Stimulated activated CD4-positive, alpha-beta T cell treated with anti-CD3 and anti-CD28 coated beads, Interleukin-4, amount 100 ng/mL, for 24 hours (primary cell): ENCODE results near the gene ARHGAP12.
"Not testable (repeated sequence)": the region's sequence is repeated elsewhere in the genome, so short reads cannot be mapped to it uniquely, and the experiment has no call there.

Experiments used
- DNase-seq: peaks from one replicate; pipeline ENCODE4 v3.0.0-alpha.2; 2020

Gene ARHGAP12

GRCh38 chr10:31816318-31816717, 112.3 kb downstream of the ARHGAP12 start:
- no peak for DNase-seq

DNA sequence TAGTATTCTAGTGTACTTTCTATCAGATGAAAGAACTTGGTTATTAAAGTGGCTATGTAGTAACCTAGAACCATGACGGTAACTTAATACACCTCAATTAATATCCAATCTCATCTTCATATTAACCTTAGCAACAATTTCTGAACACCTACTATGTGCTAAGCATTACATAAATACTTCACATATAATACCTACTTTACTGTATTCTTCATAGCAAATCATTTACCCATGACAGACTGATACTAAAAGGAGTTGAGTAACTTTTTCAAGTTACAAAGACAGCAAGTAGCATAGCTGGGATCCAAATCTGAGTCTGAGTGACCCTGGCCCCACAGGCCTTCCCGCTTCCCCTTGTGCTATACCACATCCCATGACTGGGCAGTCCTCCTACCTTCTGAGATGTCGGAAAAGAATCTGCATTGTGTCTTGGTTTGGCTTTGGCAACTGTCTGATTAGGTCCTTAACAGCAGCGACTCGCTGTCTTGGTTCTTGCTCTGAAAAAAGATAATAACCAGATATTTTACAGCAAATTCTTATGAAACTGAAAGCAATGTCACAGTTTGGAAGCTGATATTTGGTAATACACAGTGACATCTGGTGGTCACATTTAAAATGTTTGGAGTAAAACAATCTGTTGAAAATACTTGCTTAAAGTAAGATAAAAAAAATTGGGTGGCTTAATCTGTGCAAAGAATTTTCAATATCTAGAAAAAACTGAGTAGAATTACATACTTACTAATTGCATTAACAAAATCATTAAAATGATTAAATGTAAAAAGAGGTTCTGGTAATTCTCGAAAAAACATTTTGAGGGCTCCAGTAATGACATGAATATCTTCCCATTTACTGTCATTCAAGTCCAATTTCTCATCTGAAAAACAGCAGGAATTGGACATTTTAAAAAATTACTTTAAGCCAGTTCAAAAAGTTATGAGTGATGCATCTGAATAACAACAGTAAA, 120.1 kb downstream of the ARHGAP12 start:
- DNase-seq, result peak; percentile 5

- no peak for DNase-seq
Measured at GRCh38 chr10:31804352-31804810, 124.2 kb downstream of the ARHGAP12 start.

GRCh38 chr10:31803606-31804351, 124.9 kb downstream of the ARHGAP12 start:
- no peak for DNase-seq

GRCh38 chr10:31799181-31799580, 129.4 kb downstream of the ARHGAP12 start:
- no peak for DNase-seq

DNA sequence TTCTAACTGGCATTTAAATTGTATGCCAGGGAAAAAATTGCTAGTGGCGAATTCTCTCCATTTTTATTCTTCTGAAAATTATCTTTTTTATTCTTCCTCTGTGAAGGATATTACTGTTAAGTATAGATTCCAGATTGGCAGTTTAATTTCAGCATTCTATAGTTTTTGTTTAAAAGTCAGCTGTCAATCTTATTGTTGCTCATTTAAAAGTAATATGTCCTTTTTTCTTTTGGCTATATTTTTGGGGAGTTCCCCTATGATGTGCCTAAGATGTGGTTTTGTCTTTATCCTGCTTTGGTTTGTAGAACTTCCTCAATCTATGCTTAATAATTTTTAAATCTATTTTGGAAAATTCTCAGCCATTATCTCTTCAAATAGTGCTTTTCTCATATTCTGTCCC, 135.9 kb downstream of the ARHGAP12 start:
- no peak for DNase-seq

DNA sequence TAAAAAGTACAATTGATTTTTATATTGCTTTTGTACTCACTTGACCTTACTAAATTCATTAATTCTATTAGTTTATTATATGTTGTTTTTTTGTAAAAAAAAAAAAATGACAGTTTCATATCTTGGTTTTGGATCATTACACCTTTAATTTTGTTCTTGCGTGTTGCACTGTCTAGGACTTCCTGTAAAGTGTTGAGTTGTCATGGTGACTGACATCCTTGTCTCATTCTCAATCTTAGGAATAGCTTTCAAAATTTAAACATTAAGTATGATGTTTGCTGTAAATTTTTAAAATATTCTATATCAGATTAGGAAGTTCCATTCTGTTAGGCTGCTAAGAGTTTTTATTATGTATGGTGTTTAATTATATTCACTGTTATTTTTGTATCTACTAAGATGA, 139.1 kb downstream of the ARHGAP12 start:
- no peak for DNase-seq

GRCh38 chr10:31782701-31783100, 145.9 kb downstream of the ARHGAP12 start:
- no peak for DNase-seq

DNA sequence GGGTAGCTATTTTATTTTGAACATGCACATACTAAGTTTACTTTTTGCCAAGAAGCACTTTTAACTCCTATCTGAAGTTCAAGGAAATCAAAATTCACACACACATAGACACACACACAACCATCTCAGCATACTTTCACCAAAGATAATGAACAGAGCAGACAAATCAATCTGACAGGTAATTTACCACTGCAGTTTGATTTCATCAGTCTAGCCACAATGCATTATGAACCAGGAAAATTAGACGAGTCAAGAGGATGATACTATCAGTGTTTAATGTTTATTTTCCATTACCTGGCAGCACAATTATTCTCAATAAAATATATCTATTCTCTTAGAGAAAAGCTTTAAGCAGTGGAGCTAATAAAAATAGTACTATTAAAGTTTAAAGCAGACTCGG, 147.9 kb downstream of the ARHGAP12 start:
- no peak for DNase-seq

DNA sequence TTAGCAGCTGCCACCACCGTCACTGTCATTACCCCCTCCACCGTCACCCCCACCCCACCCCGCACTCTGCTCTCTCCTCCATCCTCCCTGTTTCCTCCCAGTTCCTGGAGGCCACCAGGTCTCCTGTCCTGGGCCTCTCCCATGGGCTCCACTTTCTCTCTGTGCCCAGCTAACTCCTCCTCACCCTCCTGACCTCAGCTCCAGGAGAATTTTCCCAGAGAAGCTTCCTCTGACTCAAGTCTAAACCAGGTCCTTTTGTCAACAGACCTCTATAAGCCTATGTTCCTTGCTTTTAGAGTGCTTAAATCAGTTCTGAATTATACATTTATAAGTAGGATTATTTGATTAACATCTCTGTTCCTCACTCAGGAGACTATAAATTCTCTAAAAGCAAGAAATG, 150.0 kb downstream of the ARHGAP12 start:
- no peak for DNase-seq

- DNase-seq, result no peak
Measured at GRCh38 chr10:31776159-31776558, 152.5 kb downstream of the ARHGAP12 start.

GRCh38 chr10:31774928-31775650, 153.5 kb downstream of the ARHGAP12 start:
- no peak for DNase-seq

DNA sequence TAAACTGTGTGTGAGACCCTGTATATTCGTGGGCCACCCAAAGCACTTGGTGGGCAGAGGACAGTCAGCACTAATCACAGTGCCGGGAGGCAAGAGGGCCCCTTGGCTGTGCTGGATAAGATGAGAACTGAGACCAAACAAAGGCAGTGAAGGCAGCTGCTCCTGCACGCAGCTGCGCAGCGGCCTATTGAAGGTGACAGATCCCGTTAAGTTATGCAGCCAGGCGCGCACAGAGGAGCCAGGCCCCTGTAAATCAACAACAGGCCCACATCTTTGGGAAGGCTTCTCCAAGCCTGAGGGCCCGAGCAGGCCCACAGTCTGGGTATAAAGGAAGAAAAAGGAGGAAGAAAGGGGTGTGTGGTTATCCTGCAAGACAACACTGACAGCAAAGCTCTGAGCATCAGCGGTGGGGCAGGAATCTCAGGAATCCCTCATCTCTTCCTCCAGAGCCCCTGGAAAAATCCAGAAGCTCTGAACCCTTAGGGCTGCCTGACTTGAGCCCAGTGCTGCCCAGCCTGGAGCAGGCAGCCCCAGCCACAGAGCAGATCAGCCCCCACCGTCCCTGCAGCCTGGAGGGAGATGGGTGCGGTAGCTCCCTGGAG, 154.2 kb downstream of the ARHGAP12 start:
- DNase-seq, result no peak

- no peak for DNase-seq
Measured at GRCh38 chr10:31773749-31774298, 154.8 kb downstream of the ARHGAP12 start.

DNA sequence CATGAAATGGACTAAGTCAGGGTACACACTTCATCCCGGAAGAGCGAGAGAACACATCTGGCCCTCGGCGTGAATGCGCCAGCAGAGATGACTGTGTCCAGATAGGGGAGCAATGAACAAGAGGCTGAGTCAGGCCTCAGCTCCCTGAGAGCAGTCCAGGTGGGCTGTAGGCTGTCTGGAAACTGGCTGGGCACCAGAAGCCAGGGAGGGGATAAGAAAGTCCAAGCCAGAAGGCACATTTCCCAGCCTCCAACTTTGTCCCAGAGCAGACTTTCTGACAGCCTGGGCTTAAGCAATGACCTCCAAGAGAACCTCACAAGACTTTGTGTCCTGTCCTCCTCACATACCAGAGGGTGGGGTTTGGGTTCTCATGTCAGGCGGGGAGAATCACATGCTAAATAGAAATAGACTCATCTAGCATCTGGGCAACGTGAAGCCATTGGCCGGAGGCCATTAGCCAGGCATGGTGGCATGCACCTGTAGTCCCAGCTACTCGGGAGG, 157.2 kb downstream of the ARHGAP12 start:
- DNase-seq, result no peak

DNA sequence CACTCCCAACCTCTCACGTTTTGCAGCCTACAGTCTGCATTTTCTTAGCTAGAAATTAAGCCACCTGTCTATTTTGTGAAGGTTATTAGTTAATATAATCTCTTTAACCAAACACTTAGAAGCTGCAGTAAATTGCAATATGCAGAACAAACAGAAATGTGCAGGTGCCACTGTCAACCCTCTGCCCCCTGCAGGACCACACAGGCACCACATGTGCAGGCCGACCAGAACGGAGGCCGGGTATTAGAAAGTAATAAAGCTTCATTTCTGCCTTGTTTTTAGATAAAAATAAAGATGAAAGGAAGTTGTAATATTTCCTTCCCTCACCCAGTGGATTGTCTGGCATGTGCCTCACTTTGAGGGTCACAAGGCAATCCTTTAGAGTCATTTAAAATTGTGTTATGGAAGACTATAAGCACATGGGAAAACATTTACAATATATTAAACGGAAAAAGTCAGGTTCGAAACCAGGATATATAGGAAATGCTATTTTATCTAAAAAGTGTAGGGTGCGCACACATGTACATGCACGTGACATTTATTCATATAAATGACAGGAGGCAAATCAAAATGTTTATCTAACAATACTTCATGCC, 158.2 kb downstream of the ARHGAP12 start:
- DNase-seq, result peak; percentile 70

- no peak for DNase-seq
Measured at GRCh38 chr10:31769564-31769963, 159.1 kb downstream of the ARHGAP12 start.

DNA sequence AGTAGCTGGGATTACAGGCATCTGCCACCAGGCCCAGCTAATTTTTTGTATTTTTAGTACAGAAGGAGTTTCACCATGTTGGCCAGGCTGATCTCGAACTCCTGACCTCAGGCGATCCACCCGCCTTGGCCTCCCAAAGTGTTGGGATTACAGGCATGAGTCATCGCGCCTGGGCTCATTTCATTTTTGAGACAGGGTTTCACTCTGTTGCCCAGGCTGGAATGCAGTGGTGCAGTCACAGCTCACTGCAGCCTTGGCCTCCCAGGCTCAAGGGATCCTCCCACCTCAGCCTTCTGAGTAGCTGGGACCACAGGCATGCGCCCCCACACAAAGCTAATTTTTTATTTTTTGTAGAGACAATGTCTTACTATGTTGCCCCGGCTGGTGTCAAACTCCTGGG, 159.7 kb downstream of the ARHGAP12 start:
- DNase-seq, result not testable (repeated sequence)

DNA sequence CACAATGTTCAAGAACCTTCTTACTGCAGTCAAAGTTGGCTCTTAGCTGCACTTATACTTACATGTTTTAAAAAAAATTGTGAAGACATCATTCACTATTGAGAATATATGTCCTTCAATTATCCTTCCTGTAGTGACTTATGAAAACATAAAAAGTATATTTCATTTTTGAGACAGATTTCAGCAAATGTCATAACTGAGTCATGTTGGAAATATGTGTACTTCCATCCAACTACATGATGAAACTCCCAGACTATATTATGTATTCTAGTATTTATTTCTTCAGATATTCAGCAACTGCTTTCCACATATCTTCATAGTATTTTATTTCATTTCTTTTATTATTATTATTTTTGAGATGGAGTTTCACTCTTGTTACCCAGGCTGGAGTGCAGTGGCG, 160.2 kb downstream of the ARHGAP12 start:
- DNase-seq, result no peak

DNA sequence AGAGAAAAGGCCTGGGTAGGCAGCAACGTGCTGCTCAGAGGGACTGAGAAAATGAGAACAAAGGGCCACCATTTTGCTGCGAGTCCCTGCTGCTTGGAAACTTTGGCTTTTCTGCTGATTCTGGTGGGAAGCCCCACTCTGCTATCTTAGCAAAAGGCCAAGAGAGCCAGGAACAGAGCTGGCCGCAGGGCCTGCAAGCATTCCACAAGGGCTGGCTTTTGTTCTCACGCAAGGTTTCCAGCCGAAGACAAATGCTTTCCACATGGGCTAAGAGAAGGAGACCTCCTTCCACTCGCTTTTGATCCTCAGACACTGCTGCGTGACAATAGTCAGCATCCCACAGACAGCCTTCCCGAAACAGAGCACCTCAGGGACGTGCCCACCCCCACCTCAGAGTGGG, 163.1 kb downstream of the ARHGAP12 start:
- no peak for DNase-seq

DNA sequence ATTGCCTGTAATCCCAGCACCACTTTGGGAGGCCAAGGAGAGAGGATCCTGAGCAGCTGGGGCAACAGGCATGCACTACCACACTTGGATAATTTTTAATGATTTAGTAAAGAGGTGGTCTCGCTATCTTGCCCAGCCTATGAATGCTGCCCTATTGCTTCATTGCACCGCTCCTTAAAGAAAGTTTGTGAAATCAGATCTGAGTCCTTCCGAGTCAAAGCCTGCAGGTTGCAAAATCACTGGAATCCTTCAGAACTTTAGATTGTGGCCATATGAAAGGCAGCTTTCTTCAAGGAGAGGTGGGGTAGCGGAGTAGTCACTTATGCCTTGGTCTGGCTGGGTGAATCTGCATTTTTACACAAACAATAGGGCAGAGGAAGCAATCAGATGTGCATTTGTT, 166.3 kb downstream of the ARHGAP12 start:
- DNase-seq, result no peak

DNA sequence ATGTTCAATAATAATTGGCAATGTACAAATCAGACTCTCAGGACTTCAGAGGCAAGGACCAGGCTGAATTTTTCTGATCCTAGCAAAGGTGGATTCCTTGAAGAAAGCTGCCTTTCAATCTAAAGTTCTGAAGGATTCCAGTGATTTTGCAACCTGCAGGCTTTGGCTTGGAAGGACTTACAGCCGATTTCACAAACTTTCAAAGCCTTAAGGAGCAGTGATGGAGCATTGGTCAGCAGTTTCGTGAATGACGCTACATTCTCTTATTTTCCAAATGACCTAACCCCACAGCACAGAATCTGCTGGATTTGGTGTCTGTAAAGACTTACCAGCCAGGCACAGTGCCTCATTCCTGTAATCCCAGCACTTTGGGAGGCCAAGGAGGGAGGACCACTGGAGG, 167.5 kb downstream of the ARHGAP12 start:
- DNase-seq, result no peak
